Transverse colon (tissue), 4 donors: ENCODE data around the gene RXRG.

Experiments used
- CTCF ChIP-seq, 5 experiments: fragments of 200-600 bp in 3 of 5; fragments of 450-650 bp in 2 of 5; sonication (generic) in 3 of 5; IDR thresholded peaks; 1 replicate in 2 of 5; 2 replicates in 3 of 5; pipeline ENCODE4 v1.5.1; 2016 to 2017; ENCODE audit warnings: antibody characterized with exemption in 5 of 5, inconsistent platforms in 3 of 5, mild to moderate bottlenecking in 2 of 5, moderate library complexity in 1 of 5
- EP300 ChIP-seq: sonication (generic); formaldehyde crosslinking; IDR thresholded peaks from one replicate; pipeline ENCODE4 v1.6.1; 2017; ENCODE audit warnings: antibody characterized with exemption, low read depth
- POLR2A ChIP-seq: fragments of 450-650 bp; IDR thresholded peaks from one replicate; pipeline ENCODE4 v1.6.1; 2016; ENCODE audit warnings: antibody characterized with exemption, mild to moderate bottlenecking, moderate library complexity
- POLR2AphosphoS5 ChIP-seq, 3 donors: sonication (generic); formaldehyde crosslinking; IDR thresholded peaks; one replicate each; pipeline ENCODE4 v1.6.1; 2016; ENCODE audit warnings: antibody characterized with exemption in 3 of 3

DNA sequence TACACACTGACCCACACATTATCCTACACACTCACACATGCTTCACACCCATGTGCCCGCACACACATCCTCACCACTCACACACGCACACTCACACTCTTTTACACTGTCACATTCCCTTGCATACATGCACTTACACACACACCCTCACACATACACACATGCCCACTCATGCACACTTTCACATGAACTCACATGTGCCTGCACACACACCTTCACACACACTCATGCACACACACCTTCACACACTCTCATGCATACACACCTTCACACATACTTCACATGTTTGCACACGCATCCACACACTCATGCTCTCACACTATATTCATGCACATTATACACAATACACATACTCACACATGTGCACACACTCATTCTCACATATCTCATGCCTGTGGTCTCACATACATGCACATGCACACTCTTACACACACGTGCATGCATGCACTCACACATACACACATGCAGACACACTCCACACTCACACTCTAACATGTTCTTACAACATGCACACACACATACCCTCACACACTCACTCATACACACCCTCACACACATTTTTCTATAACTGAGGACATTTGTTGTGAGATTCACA lies 42.3 kb downstream of the RXRG start:
- TF ChIP-seq CTCF (IDR thresholded peaks at IDR 0.05) (no peak), POLR2A (no peak), POLR2AphosphoS5 (IDR thresholded peaks at IDR 0.05) (no peak), EP300 (no peak)
